HG03039 (cell line): ENCODE data around the gene SLC38A2.
"Not testable (repeated sequence)": the region's sequence is repeated elsewhere in the genome, so short reads cannot be mapped to it uniquely, and the experiment has no call there.

Experiments
- ATAC-seq: cut with Tn5 transposase; IDR thresholded peaks from one replicate; pipeline ENCODE4 v1.9.1; 2021; ENCODE audit warnings: mild to moderate bottlenecking, moderate library complexity; ENCODE audit not compliant: unreplicated experiment

The SLC38A2 gene

DNA sequence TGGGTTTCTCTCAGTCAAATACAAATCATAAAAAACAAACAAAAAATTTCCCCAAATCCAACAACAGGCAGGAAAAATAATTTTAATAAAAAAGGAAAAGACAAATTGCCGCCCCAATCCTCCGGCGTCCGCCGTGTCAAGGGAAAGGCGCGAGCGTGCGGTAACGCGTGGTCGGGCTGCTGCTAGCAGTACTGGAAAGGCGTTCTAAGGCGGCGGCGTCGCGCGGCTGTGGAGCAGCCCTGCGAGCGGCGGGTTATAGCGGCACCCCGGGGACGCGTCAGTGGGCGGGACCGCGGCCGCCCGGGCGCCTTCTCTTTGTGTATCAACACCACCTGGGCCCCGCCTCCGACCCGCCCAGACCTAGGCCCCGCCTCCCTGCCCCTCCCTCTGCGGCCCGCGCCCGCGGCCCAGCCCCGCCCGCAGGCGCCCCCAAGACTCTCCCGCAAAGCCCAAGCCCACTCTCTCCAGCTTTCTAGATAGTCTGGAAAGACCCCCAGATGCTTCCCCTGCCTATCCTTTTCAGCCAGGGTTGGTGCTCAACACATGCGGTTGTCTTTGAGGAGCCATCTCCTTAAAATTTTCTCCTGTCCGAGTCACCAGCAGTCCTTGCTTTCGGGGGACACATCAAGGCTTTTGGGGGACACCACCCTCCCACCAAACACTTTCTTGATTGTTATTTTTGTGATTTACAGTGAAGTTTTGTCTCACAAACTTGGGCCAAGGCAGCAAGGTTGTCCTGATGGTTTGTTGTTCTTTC, at the start of gene SLC38A2:
TSS of gene SLC38A2 (minus strand) at position 230 of the 757 bp plus-strand sequence. CDS start 1,480 bp downstream, outside the sequence.
- peak; percentile 87 for ATAC-seq

DNA sequence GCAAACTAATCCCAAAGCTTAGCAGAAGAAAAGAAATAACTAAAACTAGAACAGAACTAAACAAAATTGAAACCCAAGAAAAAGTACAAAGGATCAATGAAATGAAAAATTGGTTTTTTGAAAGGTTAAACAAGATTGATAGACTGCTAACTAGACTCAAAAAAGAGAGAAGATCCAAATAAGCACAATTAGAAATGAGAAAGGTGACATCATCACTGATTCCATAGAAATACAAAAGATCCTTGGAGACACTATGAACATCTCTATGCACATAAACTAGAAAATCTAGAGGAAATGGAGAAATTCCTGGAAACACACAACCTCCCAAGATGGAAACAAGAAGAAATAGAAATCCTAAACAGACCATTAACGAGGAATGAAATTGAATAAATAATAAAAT, 47.1 kb upstream of the SLC38A2 start:
- no peak for ATAC-seq

DNA sequence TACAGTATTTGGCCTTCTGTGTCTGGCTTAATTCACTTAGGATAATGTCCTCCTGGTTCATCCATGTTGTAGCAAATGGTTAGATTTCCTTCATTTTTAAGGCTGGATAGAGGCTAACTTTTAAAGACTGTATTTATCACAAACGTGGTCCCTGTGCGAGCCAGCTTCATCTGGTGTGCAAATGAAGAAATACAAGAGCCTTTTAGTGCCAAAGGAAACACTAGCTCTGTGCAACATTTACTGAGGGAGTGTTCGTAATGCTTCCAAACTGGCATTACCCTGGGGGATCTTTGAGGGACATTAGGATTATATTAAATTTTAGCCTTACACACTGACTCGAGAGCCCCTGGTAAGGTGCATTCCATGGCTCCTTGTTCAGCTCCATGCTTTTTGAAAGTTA, 43.0 kb upstream of the SLC38A2 start:
- ATAC-seq: no peak

DNA sequence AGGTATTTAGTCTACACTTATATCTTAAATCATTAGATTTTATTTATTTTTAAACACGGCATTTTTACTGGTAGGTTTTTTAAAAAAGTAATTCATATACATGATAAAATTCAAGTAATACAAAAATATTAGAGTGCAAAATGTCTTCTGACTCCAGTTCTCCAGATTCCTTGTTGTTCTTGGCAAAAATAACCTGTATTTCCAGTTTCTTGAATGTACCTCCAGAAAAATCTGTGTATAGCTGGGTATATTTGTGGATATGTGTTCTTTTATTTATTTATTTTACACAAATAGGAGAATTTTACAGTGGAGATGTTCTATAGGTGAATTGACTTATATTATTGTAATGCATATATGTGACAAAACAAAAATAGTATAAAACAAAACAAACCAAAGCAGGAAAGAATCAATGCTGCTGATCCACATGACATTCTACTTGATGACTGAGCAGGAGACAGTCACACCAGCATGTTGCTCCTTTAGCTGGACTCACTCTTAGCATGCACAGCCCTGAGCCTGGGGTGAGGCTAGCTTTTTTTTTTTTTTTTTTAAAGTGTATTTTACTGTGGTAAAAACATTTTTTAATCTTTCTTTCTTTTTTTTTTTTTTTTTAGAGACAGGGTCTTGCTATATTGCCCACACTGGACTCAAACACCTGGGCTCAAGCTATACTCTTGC, 42.2 kb upstream of the SLC38A2 start:
- no peak for ATAC-seq

DNA sequence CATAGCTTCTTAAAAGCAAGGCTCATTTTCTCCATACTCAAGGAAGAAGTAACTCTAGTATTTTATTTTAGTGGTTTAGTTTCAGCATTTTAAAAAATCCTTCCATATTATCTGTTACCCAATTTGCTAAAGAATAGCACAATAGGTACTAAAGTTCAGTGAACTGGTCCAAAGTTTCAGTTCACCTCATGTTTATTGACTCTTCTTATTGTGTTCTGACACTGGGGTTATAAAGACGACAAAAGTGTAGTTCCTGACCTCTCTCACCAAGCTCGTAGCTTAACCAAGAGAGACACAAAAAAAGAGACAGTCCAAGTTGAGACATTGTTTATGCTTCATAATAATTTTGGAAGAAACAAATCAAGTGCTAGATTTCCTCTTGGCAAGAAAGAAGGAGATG, 40.8 kb upstream of the SLC38A2 start:
- no peak for ATAC-seq

DNA sequence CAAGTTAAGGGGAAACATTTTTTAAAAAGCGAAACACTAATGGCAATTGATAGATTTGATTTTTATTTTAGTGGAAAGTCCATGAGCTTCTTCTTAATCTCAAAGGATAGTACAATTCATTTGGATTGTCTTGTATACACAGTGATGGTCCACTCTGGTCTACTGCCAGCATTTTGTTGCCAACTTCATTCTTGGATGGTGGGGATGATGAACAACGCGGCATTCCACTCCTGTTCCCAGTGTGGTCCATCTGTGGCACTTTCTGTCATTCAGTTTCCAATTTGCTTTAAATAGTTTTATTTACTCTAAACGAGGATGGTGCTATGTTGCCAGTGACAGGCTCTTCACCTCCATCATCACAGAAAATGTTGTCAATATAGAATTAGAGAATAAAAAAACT, 40.3 kb upstream of the SLC38A2 start:
- no peak for ATAC-seq

DNA sequence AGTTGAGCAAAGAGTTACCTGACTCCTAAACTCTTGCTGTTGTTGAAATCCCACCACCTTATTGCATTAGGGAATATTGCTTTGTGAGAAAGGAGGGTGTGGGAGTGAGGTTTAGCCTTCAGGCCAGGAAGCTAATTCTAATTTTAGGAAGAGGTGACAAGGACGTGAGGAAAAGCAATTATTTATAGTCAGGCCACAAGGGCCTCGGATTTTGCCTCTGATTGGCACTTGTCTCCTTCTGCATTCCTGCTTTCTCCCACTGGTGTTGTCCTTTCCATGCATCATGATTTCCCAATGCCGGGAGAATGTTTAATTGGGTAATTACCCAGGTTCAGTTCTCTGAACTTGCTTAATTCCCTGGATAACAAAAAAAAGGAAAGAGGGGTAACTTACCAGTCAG, 37.9 kb upstream of the SLC38A2 start:
- no peak for ATAC-seq

DNA sequence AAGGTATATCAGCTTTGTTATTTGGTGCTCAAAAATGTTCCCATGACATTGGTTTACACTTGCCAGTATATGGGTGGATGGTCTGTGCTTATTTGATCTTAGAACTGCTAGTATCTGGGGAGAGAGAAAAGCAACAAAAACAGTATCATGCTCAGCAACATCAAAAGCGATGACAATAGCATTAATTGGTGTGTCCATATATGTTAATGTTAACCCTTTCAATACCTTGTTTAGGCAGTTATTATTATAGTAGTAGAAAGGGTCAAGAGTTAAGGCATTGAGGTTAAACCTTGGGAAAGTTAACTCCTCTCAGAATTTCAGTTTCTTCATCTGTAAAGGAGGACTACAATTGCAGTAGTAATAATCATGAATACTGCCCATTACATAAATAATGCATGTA, 37.4 kb upstream of the SLC38A2 start:
- no peak for ATAC-seq

DNA sequence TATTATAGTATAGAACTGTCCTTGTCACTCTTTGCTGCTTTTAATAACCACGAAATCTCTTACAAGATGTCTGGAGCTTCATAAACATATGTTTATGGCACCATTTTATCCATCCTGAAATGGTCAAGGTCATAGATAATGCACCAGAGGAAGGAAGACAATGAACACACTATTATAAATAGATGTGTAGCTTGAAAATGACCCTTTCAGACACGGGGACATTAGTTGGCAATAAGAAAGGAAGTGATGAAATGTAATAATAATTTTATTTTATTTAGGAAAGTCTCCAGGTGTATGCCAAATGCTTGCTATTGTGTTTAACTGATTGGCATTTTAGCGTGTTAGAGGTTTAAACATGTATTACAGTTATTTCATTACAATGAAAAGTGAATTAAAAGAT, 36.8 kb upstream of the SLC38A2 start:
- ATAC-seq: no peak

DNA sequence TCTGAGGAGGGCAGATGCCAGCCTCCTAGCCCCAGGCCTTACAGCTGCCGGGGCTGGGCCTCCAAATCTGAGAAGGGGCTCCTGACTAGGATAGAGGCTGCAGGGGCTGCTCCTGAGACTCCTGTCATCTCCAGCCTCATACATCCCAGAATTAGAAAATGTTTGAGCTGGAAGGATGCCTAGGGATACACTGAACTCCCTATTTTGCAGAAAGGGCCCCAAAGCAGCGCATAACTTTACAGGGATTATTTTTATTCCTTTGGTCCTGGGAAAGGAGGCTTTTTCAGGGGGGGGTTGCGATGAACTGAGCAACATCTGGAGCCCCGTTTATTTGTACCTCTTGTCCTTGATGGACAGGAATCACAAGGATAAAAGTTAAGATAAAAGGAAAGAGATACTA, 35.9 kb upstream of the SLC38A2 start:
- no peak for ATAC-seq

DNA sequence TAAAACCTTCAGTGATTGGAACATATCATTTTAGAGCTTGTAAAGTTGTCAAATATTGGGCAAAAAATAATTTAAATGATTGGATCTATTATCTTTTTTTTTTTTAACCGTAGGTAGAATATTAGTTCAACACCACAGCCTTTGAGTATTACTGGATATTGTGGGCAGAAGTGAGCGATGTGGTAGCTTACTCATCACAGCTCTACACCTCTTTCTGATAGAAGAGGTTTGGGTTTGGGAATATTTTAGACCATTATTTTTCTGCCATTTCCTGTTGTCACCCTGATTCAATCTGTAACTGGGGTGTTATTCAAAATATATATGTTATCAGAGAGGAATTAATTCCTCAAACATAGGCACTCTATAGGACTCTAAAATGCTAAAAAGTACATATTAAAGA, 34.8 kb upstream of the SLC38A2 start:
- no peak for ATAC-seq

DNA sequence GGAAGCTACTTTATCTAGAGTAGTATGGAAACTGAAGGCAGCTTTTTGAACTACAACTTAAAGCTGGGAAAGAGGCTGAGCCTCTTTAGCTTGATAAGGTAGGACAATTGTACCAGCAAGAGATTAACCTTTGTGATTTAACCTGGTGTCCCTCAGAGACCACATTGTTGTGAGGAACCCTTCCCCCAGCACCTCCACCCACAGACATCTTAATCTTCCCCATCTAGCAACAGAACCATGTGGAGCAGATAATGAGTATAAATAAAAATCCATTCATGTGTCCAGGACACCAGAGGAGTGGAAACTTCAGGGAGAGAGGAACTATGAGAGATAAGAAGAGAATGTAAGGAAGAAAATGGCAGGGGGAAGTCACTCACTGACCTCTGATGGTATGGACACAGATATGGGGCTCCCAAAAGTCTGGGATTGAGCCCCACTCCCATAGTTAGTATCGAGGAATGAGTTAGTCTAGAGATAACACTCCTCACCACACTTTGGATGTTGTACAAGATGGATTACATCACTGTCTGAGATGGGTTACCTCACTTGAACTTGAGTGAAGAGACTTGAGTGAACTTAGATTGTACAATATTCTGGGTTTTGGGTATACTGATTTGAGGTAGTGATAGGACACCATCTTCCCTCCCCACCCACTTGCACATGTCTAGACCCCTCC, 33.9 kb upstream of the SLC38A2 start:
- ATAC-seq: no peak

DNA sequence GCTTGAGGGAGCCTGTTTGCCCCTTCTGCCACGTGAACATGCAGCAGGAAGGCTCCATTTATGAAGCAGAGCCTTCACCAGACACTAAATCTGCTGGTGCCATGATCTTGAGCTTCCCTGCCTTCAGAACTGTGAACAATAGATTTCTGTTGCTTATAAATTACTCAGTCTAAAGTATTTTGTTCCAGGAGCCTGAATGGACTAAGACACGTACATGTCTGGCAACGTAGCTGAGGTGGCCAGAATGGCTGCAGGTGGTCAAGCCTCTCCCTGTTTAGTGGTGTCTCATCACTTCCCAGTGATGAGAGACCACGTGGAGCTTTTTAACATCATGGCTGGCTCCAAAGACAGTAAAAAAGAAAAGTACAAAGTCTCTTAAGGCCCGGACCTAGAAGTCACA, 32.2 kb upstream of the SLC38A2 start:
- ATAC-seq: no peak

DNA sequence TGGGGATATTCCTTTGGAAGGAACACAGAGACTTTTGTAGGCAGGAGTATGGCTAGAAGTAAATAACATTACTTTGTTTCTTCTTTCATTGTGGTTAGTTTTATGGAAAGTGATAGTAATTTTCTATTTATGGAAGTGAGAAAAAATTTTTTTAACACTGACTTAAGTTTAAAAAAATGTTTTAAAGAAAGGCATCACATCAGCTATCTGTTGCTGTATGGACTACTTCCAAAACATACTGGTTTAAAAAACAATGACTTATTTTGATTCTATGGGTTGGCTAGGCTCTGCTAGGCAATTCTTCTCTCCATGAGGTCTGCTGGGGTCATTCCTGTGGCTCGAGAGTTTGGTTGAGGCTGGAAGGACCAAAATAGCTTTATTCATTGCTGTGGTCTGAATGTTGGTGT, 31.7 kb upstream of the SLC38A2 start:
- ATAC-seq: no peak

DNA sequence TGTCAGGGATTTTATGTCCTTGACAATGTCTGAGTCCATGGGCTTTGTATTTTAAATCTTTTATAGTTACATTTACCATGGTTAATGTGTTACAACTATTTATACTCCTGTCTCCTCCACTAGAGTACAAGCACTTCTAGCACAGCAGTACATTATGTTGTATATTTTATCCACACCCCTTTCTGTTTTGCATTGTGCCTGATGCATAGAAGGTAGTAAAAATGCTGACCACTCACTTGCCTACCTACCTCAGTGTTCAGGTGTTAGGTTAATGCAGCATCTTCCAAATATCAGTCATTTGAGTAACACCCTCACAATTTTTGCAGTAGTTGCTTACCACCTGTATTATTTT, 31.1 kb upstream of the SLC38A2 start:
- ATAC-seq: no peak

DNA sequence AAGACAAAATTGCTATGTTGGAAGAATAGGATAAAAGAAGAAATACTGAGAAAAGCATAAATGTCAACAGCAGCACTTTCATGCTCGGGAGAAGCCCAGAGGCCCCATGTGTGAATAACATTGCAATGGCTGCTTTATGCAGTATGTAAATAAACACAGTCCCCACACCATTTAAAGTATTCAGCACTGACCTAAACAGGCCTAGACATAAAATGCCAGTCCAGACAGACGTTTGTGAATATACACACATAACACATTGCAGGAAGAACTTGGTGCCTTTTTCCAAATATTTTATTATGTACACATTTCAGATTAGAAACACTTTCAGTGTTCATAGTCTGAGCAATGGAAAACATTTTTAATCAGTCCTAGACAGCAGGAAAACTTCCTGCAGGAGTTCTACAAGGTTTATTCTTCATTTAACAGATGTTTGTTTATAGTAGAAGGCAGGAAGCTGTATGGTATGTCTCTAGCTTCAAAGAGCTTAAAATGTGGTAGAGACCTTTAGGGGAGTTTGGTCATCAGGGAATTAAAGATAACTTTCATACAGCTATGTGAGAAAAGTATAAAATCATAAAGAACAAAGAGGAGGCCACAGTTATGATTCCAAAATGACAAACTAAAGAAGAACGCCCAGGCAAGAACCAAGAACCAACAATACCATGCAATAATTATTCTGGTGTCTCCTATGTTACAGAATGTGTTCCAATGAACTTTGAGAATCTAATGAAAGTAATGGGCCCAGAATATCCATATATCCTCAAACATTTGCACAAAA, 30.6 kb upstream of the SLC38A2 start:
- no peak for ATAC-seq

DNA sequence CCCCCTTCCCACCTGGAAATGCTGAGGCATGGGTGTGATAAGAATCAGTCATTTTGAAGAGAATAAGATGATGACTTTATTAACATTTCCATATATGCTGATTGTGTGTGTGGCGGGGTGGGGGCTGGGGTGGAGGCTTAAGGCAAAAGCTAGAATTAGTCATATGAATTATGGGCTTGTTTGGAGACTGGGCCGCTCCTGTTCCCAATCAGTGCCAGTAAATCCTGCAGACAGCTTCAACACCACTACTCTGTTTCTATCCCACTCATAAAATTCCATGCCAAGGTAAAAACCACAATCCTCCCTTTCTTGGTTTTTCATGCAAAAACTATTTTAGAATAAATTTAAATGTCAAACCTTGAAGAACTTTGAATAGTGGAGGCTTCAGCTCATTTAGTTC, 29.9 kb upstream of the SLC38A2 start:
- no peak for ATAC-seq

DNA sequence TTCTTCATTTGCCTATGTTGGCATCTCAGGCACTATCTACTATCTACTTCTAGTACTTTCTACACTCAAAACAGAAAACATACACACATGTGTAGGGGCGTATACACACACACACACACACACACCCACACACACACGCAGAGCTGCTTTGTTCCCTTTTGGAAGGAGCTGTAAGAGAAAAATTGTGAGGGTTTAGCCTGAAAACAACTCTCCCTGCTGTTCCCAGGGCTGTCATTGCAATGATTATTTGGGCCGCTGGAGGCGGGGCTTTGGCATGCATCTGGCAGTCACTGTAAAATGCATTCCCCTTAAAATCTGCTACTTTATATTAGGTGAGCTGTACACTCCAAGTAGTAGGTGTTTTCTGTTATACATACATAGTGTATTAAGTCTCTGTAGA, 29.1 kb upstream of the SLC38A2 start:
- no peak for ATAC-seq

DNA sequence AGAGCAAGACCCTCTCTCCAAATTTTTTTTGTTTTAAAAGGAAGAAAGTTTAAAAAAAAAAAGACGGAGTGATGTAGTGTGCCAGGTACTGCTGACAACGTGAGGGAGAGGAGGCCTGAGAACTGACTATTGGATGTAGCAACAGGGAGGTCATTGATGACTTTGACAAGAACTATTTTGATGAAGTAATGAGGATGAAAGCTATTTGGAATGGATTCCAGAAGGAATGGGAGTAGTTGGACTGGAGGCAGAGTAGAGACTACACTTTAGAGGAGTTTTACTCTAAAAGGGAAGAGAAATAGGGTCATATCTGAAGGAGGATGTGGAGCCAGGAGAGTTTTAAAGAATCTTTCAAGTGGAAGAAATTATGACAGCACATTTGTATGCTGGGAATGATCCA, 27.8 kb upstream of the SLC38A2 start:
- ATAC-seq: no peak

DNA sequence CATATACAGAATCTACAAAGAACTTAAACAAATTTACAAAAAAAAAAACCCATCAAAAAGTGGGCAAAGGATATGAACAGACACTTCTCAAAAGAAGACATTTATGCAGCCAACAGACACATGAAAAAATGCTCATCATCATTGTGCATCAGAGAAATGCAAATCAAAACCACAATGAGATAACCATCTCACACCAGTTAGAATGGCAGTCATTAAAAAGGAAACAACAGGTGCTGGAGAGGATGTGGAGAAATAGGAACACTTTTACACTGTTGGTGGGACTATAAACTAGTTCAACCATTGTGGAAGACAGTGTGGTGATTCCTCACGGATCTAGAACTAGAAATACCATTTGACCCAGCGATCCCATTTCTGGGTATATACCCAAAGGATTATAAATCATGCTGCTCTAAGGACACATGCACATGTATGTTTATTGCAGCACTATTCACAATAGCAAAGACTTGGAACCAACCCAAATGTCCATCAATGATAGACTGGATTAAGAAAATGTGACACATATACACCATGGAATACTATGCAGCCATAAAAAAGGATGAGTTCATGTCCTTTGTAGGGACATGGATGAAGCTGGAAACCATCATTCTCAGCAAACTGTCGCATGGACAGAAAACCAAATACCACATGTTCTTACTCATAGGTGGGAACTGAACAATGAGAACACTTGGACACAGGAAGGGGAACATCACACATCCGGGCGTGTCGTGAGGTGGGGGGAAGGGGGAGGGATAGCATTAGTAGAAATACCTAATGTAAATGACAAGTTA, 27.1 kb upstream of the SLC38A2 start:
- ATAC-seq: not testable (repeated sequence)

DNA sequence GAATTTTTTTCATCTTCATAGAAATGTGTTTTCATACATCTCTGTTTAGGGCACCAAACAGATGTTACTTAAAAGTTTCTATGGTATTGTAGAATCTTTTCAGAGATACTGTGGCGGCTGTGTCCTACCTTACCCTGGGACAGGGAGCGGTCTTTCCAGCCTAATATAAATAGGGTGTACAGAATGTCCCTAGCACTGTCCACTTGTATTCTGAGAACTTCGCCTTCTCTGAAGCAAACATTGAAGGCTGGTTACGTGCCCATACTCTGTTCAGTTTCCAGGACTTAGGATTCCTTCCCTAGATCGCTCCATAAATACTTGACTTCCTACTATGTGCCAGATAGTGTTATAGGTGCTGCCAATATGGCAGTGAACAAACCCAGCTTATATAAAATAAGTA, 24.3 kb upstream of the SLC38A2 start:
- no peak for ATAC-seq
